Astrocyte (in vitro differentiated cells and primary cell): ENCODE data around the gene ARRB1. TPM values are rescaled to one million over a fixed set of nuclear protein-coding genes. Genes with fewer than 3 reads are reported as not detected.

Experiments used
- DNase-seq: peaks from one replicate; pipeline ENCODE4 v3.0.0-alpha.2; 2010; ENCODE audit warnings: low read depth
- FAIRE-seq: peaks from 2 replicates; lab custom pipeline; 2011; peaks lifted over from hg19 to GRCh38; lab: Jason Lieb, UNC
- H2AFZ ChIP-seq: 2 replicates; pipeline ENCODE4 v1.6.0; 2012; ENCODE audit warnings: low read depth, low read length, inconsistent platforms
- H3K27ac ChIP-seq: 2 replicates; pipeline ENCODE4 v1.5.1; 2011; ENCODE audit warnings: low read depth, low read length, inconsistent platforms
- H3K27me3 ChIP-seq: 2 replicates; pipeline ENCODE4 v1.6.0; 2011; ENCODE audit warnings: low read length, inconsistent platforms; ENCODE audit not compliant: insufficient read depth
- H3K36me3 ChIP-seq: 2 replicates; pipeline ENCODE4 v1.5.1; 2011; ENCODE audit warnings: low read length, inconsistent platforms; ENCODE audit not compliant: insufficient read depth
- H3K4me1 ChIP-seq: 2 replicates; pipeline ENCODE4 v1.5.1; 2011; ENCODE audit warnings: low read length, inconsistent platforms; ENCODE audit not compliant: insufficient read depth
- H3K4me2 ChIP-seq: 2 replicates; pipeline ENCODE4 v1.6.0; 2012; ENCODE audit warnings: low read length, inconsistent platforms
- H3K4me3 ChIP-seq: 2 replicates; pipeline ENCODE4 v1.5.1; 2011; ENCODE audit warnings: low read depth, mild to moderate bottlenecking, low read length, inconsistent platforms; ENCODE audit not compliant: insufficient read depth
- H3K79me2 ChIP-seq: 2 replicates; pipeline ENCODE4 v1.6.0; 2012; ENCODE audit warnings: mild to moderate bottlenecking, low read length, inconsistent platforms; ENCODE audit not compliant: insufficient read depth
- H3K9ac ChIP-seq: 2 replicates; pipeline ENCODE4 v1.6.0; 2012; ENCODE audit warnings: mild to moderate bottlenecking, low read length, inconsistent platforms
- H3K9me3 ChIP-seq: 2 replicates; pipeline ENCODE4 v1.5.1; 2012; ENCODE audit warnings: low read depth, mild to moderate bottlenecking, low read length, inconsistent platforms; ENCODE audit not compliant: insufficient read depth
- H4K20me1 ChIP-seq: 2 replicates; pipeline ENCODE4 v1.6.0; 2012; ENCODE audit warnings: low read length, inconsistent platforms; ENCODE audit not compliant: insufficient read depth
- H3K27ac Mint-ChIP-seq: one replicate; pipeline ENCODE4 v1.8.0; 2021; ENCODE audit warnings: mild to moderate bottlenecking, mixed read lengths; ENCODE audit not compliant: unreplicated experiment
- H3K27me3 Mint-ChIP-seq: one replicate; pipeline ENCODE4 v1.8.0; 2021; ENCODE audit warnings: low read depth, mixed read lengths; ENCODE audit not compliant: unreplicated experiment
- H3K36me3 Mint-ChIP-seq: one replicate; pipeline ENCODE4 v1.8.0; 2021; ENCODE audit warnings: low read depth, mixed read lengths; ENCODE audit not compliant: unreplicated experiment
- H3K4me1 Mint-ChIP-seq: one replicate; pipeline ENCODE4 v1.8.0; 2021; ENCODE audit warnings: low read depth, mixed read lengths; ENCODE audit not compliant: unreplicated experiment
- H3K4me3 Mint-ChIP-seq: one replicate; pipeline ENCODE4 v1.8.0; 2021; ENCODE audit warnings: mild to moderate bottlenecking, moderate library complexity, mixed read lengths; ENCODE audit not compliant: unreplicated experiment
- H3K9me3 Mint-ChIP-seq: one replicate; pipeline ENCODE4 v1.8.0; 2021; ENCODE audit warnings: mild to moderate bottlenecking, mixed read lengths; ENCODE audit not compliant: unreplicated experiment
- CTCF ChIP-seq: IDR thresholded peaks from 2 replicates; pipeline ENCODE4 v1.5.1; 2011; ENCODE audit warnings: low read depth, mild to moderate bottlenecking, inconsistent platforms, low read length, moderate library complexity; ENCODE audit not compliant: insufficient read depth
- EZH2 ChIP-seq: IDR thresholded peaks from 2 replicates; pipeline ENCODE4 v1.6.1; 2012; ENCODE audit warnings: mild to moderate bottlenecking, low read length, inconsistent platforms; ENCODE audit not compliant: insufficient read depth
- total RNA-seq: library from RNA; stranded (reverse); gene quantifications from 2 replicates; pipeline ENCODE4 v1.2.1, GENCODE V29; 2021

The ARRB1 gene
- total RNA-seq, 1 donor from 2014 or later, result 28.5 TPM

DNA sequence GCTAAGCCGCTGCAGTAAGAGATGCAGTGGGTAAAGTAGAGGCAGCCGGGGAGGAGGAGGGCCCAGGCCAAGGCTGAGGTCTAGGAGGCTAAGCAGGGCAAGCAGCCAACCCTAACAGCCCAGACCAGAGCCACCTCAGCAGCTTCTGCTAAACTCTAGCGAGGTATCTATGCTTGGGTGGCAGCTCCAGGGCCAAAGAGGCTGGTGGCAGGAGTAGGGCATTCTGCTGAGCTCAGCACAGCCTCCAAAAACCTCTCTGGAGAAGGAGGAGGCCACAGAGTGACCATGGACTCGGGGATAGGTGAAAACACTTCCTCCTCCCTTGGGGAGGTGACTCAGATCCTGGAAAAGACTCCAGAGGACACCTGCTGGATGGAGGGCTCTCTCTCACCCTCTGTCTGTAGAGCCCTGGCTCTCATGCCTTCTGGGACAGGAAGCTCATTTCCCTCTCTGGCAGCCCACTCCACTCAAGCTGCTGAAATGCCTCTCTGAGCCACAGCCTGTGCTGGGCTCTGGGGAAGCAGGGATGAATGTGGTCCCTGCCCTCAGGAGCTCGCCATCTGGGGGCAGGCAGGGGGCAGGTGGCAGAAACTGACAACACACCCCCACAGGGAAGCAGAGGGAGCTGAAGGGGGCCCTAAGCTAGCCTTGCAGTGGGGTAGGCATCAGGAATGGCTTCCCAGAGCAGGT is 127.4 kb downstream of the ARRB1 start:
- Mint-ChIP-seq H3K27me3 (peaks cover 21% of the 10 kb centered on the region), H3K36me3 (no peaks in the 10 kb centered on the region), H3K9me3 (no peaks in the 10 kb centered on the region), H3K4me3 (no peak overlapping the region), H3K4me1 (no peaks in the 10 kb centered on the region), H3K27ac (no peak overlapping the region)
- Histone ChIP-seq H4K20me1 (no peaks in the 10 kb centered on the region), H3K9ac (no peak overlapping the region), H3K4me2 (no peak overlapping the region), H3K79me2 (no peaks in the 10 kb centered on the region), H3K4me3 (no peak overlapping the region), H3K9me3 (no peaks in the 10 kb centered on the region), H3K27me3 (peaks cover 5% of the 10 kb centered on the region), H3K4me1 (no peaks in the 10 kb centered on the region), H3K36me3 (no peaks in the 10 kb centered on the region), H3K27ac (no peak overlapping the region), H2AFZ (no peak overlapping the region)
- TF ChIP-seq EZH2 (no peak), CTCF (no peak)
- no peak for FAIRE-seq
- DNase-seq, result no peak

- FAIRE-seq, result no peak
- no peaks in the 10 kb centered on the region for H4K20me1 ChIP-seq
These were observed 131.6 kb downstream of the ARRB1 start for GRCh38 chr11:75219869-75220268.

More at GRCh38 chr11:75219869-75220268, 131.6 kb downstream of the ARRB1 start:
- H3K36me3 Mint-ChIP-seq, result peaks cover 2% of the 10 kb centered on the region
- no peaks in the 10 kb centered on the region for H3K4me1 ChIP-seq
- H3K4me2 ChIP-seq, result no peak overlapping the region
- no peak overlapping the region for H2AFZ ChIP-seq
- H3K79me2 ChIP-seq, result no peaks in the 10 kb centered on the region
- H3K4me3 Mint-ChIP-seq, result no peak overlapping the region
- TF ChIP-seq CTCF, result no peak
- TF ChIP-seq EZH2, result no peak
- DNase-seq, result no peak
- no peaks in the 10 kb centered on the region for H3K9me3 ChIP-seq
- H3K4me3 ChIP-seq, result no peak overlapping the region
- H3K9ac ChIP-seq, result no peak overlapping the region
- no peak overlapping the region for H3K27ac Mint-ChIP-seq
- peaks cover 2% of the 10 kb centered on the region for H3K27me3 ChIP-seq
- peaks cover 53% of the 10 kb centered on the region for H3K27me3 Mint-ChIP-seq
- no peak overlapping the region for H3K27ac ChIP-seq
- no peaks in the 10 kb centered on the region for H3K36me3 ChIP-seq
- H3K4me1 Mint-ChIP-seq, result no peaks in the 10 kb centered on the region
- H3K9me3 Mint-ChIP-seq, result peaks cover 2% of the 10 kb centered on the region
